A172 (cell line): ENCODE data around the gene ABCA8. TPM values are rescaled to one million over a fixed set of nuclear protein-coding genes. Genes with fewer than 3 reads are reported as not detected.

Experiments
- DNase-seq: peaks from one replicate; pipeline ENCODE4 v3.0.0-alpha.2; 2015; ENCODE audit warnings: low spot score
- total RNA-seq: library from RNA; depleted of rRNA; stranded (reverse); fragments of >200 nt; shearing (Covaris generic); gene quantifications from 2 replicates; pipeline ENCODE4 v1.2.3, GENCODE V29; 2014

The ABCA8 gene
- total RNA-seq, 1 experiment from 2014 or later, result not detected

DNA sequence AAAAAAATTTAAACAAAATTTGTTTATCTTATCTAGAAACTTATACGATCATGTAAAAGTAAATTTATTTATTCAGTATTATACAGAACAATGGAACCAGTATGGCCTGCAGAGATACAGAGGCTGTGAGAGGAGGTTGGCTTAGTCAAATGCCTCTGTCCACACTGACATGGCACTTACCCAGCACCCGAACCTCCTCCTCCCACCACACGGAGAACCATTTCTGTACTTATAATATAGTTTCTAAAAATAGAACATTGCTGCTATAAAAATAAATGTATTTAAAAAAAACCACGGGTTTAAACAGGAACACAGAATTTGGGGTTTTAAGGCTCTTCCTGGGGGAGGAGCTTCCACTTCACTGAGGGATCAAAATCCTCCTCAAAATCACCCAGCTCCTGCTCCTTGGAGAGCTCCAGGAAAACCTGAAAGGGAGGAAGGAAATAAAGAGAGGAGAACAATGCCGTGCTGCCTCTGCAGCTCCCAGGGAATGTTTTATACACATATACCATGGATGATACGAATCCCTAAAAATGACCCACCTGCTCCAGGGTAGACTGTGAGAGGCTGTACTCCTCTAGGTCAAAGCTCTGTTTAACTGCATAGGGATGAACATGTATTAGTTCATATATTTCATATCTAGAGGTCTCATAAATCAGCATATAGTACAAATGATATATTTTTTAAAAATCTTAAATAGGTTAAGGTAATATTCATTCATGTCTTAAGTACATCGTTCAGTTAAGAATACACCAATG lies 87.3 kb downstream of the ABCA8 start:
- DNase-seq, result no peak

DNA sequence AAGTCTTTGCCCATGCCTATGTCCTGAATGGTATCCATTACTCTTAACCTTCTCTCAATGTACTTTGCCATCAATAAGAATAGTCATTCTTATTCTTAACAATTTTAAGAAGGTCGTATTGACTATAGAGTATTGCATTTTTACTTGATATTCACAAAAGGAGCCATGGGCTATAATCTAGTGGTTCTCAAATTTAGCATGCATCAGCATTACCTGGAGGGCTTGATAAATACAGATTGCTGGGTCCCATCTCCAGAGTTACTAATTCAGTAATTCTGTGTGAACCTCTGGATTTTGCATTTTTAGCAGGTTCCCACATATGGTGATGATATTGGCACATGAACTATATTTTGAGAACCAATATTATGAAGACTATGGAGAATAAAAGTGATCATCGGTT lies 89.6 kb downstream of the ABCA8 start:
- DNase-seq, result no peak

DNA sequence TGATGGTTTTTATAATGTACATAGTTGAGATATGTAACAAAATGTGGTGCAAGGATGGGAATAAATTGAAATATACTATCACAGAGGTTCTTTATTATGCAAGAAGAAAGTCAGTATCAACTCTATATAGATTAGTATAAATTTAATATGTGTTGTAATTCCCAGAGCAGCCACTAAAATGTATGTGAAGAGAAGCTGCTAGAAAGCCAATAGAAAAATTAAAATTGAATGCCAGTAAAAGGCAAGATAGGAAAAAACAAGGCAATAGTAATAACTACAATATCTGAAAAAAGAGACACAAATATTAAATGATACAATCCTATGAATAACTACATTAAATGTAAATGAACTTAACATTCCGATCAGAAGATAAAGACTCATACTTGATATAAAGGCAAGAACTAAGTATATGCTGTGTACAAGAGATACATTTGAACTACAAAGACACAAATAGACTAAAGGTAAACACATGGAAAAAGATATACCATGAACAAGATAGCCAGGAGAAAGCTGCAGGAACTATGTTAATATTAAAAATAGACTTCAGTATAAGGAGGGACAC lies 92.0 kb downstream of the ABCA8 start:
- no peak for DNase-seq

DNA sequence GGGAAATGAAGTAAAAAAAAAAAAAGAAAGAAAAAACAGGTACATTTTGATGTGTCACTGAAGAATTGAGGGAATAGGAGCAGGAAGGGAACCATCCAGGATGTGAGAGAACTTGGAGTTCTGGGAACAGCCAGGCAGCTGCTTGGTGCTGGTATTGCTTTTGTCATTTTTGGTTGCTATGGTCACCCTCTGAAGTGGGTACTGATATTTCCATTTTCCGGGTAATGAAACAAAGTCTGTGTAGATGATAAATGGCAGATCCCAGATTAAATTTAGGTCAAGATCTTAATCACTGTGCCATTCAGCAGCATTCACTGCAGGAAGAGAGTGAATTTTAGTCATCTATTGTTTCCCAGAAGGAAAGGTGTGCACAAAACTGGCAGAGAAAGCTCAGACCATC lies 93.6 kb downstream of the ABCA8 start:
- no peak for DNase-seq

DNA sequence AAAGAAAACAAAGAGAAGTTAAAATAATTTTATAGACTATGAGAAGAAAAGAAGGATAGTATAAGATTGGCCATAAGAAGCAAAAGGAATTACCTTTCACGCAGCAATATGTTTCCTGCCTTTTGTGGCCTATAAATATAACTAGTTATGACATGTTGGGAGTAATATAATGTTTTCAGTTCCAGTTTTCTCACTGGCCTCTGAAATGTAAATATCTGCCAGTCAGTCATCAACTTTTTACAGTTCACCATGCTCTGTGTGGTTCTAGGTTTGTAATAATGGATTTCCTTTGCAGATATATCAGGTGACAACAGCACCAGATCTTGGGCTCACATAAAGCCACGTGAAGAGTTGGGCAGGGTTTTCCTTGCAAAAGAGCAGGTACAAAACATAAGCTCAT lies 94.3 kb downstream of the ABCA8 start:
- DNase-seq, result no peak

DNA sequence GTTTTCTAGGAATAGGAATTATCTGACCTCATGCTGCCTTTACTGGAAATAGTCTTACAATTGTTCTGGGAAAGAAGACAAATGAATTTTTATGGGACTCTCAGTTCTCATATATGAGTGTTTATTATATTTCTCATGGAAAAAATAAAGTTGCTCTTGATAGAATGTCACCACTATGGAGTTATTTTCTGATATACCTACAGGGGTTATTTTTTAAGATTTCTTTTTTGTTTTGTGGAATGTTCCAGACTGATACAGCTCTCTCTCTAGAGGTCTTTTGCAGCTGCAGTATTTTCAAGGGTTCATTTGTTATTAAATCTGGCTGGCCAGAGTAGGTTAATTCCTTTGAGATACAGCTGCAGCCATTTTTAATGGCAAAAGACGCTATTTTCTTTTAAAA lies 100.7 kb downstream of the ABCA8 start:
- DNase-seq, result no peak

DNA sequence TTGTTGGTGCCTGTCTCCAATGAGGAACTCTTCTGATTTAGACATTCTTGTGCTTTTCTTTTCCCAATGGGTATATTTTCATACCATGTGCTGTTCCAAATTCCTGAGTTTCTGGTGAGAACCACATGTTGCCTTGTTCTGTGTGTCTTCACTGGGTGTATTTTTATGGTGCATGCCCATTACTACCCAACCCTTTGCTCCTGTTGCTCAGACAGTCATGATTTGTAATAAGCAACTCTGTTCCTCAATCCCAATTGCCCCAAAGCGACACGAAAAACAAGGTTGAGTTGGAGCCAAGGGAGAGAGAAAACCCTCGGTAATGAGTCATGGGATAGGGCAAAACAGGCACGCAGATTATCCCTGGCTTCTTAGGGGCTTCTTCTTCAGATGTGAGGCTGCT lies 101.8 kb downstream of the ABCA8 start:
- DNase-seq, result no peak

DNA sequence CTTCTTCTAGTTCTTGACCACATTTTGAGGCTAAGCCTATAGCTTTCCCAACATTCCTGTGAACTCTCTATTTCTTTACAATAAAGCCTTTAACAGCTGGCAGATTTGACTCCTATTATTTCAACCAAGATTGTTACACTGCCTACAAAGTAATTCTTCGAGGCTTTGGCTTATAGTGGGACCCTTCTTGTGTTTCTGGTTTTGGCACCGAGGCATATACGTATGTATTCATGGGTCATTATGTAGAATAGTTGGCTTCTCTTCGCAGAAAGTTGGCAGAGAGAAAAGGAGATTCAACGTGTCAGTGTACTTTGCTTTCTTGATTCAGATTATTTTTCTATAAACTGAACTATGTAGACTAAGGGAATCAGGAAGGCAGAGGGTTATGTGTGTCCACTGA lies 102.2 kb downstream of the ABCA8 start:
- no peak for DNase-seq

DNA sequence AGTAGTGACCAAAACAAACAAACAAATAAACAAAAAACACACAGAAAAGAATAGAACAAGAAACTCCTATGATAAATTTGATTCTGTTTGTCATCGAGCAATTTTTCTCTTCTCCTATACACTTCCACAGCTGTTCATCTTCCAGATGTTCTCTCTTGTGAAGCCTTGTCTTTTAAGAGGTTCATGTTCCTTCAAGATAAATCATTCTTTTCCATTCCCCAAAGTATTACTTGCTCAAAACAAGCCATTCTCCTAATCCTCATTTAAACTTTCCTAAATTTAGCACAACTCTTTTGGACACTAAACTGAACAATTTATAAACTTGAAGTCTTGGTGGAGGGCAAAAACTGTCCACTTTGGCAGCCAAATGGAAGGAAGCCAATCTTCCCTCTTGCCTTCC lies 103.3 kb downstream of the ABCA8 start:
- no peak for DNase-seq

DNA sequence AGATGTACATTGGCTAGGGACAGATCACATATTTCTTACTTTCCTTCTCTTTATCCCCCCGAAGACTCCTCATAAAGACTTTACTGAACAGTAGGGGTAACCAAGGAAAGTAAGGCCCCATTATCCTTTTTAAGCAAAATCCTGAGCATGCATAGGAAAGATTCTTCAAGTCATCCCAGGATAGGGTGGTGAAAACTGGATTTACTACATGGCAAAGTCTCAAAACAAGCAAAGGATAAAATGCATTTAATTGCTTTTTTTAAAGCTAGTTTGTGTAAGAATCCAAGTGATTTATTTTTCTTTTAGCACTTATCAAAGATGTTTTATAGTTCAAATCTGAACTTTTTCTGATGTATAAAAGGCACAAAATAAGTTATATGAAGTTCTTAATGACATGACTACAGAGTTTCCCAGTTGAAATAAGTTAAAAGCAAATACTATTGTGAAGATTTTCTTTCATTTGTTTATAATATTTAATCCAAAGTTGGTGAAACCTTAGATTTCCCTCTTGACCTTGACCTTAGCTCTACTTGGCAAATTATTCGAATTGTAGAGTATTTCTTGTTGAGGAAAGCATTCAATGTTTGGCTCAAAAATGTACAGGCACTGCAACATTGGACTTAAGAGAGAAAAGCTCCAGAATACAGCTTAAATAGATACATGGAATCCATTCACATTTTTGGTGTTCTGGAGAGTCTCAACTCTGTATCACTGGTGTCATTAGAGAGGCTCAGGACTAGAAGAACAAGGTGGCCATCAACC lies 104.3 kb downstream of the ABCA8 start:
- DNase-seq, result no peak

DNA sequence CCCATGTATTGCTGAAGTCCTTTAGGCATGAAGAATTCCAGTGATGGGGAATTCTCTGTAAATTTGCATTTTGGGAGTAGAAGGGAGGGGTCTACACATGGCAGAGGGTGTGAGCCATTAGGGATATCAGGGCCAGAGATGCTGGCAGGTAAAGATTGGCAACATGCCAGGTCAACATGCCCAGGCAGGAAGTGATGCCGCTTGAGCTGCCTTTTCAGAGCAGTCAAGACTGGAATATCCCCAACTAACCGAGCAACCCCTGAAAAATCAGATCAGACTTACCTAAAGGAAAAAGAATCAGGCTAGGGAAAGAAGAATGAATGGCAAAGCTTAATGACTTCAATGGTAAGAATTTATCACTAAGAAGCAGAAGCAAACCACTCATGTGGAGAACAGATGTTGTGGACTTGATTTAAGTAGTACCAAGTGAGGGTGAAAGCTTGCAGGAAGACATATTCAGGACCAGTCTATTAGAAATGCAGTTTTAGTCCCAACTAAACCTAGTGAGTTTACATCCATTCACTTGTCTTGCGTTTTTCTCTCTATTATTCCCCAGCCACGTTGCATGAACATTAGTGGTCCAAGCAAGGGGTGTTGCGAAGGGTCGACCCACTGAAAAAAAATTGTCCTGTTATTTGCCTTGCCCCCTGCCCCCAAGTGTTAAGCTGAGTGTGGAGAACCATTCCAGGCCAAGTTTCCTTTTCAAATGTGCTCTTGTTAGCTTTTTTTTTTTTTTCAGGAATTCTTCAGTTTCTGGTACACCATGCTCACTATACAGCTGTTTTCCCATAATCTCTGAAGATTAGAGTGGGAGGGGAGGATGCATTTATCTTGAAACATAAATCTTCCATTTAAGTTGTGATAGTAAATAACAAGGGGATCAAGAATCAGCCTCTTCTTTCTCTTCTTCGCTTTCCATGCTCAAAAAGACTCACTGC lies 105.2 kb downstream of the ABCA8 start:
- DNase-seq, result no peak

DNA sequence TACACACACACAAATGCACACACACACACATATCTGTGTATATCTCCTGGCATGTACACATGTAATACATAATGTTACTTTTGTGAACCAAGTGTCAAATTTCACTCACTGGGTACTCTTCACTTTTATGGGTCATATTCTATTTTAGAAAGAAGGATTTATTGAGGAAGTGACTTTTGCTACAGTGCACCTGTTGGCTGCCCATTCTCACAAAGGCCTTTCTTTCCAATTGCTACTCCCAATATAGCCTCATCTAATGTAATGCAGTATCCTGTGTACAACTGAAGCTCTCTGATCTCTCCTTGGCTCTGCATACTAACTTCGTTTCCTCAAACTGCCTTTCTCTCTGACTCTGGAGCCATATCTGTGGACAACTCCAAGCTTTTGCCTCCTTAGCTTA lies 107.5 kb downstream of the ABCA8 start:
- DNase-seq, result no peak

DNA sequence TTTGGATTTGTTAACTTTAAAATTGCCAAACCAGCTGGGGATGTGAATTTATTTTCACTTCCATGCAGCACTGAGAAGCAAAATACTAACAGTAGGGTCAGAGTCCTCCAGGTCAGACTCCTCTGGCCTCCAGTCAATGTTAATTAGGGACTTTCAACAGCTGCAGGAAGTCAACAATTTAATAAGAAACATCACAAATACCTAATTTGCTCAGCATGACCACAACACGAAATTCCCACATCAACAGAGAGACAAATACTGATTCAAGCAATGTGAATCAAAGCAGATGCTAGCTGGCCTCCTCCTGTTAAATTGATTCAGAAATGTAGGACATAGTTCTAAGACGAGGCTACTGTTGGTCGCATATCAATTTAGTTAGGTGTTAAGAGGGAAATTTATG lies 111.7 kb downstream of the ABCA8 start:
- DNase-seq, result no peak

DNA sequence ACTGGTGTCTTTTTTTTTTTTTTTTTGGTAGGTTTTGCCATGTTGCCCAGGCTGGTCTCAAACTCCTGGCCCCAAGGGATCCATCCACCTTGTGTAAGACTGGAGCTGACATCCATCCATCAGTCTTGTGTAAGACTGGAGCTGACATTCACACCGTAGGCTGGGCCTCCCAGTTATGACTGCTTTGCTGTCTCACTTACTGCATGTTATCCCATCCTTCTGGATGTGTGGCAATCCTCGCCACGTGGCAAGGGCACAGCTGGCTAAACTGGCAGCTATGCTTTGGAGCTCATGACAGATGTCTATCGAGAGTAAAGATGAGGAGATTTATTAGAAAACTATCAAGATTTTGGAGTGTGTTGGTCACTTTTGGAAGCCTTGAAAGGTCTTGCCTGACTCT lies 115.1 kb downstream of the ABCA8 start:
- DNase-seq, result no peak

DNA sequence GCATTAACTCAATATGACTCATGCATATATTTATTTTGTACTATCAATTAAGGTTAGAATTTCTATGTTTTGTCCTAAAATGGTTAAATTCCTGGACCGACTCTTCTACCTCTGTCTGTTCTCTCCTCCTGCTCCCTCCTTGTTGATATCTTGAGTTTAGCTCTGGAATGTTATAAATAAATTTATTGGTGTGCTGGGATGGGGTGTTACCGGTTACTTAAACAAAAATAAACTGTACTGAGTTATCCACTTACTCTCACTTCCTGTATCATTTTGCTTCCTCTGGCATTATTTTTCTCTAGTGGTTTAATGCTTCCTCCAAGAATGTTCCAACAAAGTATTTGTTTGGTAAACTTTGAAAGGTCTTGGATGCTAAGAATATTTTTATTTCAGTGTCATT lies 120.1 kb downstream of the ABCA8 start:
- no peak for DNase-seq

DNA sequence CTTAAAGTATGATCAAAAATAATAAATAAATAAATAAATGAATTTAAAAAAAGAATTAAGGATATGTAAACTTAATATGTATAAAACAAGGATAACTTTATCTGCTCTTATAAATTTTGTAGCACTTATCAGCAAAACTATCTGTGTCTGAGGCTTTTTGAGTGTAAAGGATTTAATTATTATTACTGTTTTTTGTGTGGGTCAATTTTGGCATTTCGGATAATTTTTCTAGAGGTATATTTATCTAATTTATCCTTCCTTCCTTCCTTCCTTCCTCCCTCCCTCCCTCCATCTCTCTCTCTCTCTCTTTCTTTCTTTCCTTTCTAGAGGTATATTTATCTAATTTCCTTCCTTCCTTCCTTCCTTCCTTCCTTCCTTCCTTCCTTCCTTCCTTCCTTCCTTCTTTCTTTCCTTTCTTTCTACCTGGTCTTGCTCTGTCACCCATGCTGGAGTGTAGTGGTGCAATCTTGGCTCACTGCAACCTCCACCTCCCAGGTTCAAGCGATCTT lies 120.8 kb downstream of the ABCA8 start:
- DNase-seq, result no peak

DNA sequence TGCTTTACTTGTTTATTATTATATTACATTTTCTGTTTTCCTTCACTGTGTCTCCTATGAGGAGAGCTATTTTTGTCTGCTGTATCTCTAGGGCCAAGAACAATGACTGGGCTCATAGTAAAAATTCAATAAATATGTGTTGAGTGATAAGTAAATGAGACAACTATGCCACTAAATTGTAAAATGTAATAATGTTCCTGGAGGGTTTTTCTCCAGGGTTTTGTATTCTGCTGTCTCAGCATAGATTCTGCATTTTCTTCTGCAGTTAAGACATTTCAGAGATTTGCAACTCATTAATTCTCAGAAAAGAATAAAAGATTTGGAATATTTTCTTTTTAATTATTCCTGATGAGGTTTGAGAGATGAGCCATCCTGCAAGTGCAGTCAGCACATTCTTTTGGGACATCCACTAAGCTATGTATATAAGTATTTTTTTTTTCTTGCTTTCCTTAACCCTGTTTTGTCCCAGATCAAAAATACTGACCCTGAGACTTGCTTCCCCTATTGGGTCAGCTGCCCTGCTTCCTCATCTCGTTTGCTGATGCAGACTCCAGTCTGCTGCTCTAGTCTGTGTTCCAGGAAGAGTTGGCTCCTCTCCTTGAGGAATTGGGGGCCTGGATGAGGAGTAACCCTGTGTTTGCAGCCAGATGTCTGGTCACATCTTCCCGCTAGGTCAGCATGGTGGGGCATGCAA lies 122.9 kb downstream of the ABCA8 start:
- DNase-seq, result no peak

DNA sequence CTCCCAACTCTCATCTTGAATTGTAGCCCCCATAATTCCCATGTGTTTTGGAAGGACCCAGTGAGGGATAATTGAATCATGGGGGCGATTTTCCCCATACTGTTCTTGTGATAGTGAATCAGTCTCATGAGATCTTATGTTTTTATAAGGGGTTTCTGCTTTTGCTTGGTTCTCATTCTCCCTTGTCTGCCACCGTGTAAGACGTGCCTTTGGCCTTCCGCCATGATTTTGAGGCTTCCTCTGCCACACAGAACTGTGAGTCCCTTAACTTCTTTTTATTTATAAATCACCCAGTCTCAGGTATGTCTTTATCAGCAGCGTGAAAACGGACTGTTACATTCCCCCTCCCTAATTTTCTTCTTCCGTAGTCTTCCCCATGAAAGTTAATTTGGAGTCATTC lies 124.0 kb downstream of the ABCA8 start:
- DNase-seq, result no peak

DNA sequence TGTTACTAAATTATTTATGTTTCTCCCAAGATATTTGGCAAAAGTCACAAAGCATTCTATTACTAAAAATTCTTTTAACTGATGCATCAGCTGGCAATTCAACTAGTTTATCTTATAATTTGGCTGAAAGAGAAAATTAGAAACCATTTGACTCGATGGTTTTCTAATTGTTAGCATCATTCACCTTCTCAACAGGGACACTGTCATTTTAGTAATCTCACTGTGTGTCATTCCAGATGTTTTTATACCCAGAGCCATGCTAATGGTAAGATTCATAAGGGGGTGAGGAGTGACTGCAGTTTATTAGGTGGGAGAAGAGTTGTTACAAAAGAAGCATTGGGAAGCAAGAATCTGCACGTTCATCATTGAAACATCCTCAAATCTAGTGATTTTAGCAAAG lies 124.9 kb downstream of the ABCA8 start:
- no peak for DNase-seq

DNA sequence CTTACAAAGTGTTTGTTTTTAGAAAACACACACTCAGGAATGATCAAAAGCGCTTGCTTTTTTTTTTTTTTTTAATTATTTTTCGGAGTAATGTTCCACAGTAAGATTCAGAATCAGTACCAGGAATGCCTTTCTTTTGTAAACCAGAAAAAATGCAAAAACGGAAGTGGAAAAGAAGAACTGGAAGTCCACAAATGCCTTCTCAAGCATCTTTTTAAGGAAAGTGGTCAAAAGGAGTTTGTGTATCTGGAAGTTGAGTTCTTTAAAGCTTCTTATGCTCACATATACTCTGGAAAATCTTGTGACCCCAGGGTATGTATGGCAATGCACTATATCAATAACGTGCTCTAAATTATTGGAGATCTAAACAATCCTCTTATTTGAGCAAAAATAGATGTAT lies 126.0 kb downstream of the ABCA8 start:
- no peak for DNase-seq

DNA sequence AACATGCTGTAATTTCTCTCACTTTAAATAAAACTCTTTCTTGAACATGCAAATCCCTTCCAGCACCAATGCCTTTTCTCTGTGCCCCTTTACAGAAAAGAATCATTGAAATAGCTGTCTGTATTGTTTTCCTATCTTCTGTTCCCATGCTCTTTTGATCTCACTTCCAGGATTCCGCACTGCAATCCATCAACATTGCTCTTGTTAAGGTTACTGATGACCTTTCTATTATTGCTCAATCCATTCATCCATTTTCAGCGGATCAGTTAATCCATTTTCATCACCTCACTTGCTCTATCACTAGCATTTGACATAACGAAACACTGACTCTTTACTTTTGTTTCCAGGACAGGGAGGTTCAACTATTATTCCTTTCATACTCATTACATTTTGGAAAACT lies 130.5 kb downstream of the ABCA8 start:
- DNase-seq, result no peak
